ENCODE data around the gene PLAAT4. TPM values are rescaled to one million over a fixed set of nuclear protein-coding genes. Genes with fewer than 3 reads are reported as not detected.
A peak's percentile ranks its signal among the peaks of the same experiment; 100 is the strongest.

Gene PLAAT4
- total and polyA plus RNA-seq, 10 of the 15 experiments (the other 5 are each of a cell fraction or from before 2014, with no cell fraction given) = 6.0 to 34.3 (median 12.4) TPM

DNA sequence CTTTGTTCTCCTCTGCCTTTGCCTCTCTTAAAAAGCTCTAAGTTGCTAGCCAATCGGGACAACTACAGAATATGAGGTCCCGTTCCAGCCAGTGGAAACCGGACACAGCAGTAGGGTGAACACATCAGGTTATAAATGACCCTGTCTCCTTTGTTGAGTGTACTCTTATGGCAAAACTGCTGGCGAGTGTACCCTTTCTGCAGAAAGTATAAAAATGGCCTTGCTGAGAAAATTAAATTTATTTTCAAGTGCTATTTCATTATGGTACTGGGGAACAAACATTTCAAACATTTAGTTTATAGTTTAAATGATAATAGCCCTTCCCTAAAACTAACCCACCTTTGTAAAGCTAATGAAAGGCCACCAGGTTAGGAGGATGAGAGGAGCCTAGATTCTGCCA lies 36.7 kb upstream of the PLAAT4 start:
- BruUV-seq (replicated peaks) = no TSS peak
- Histone ChIP-seq H3K27ac (ENCODE audit: control insufficient read depth, insufficient read depth) (no peak overlapping the region), H3K4me3 (no peak overlapping the region), H3K79me2 (ENCODE audit: control insufficient read depth, insufficient read depth, low read length) (no peaks in the 10 kb centered on the region), H3K27me3 (replicated peaks in 1 of 2; ENCODE audit: control insufficient read depth in 2 of 2, insufficient read depth in 2 of 2, low read length in 1 of 2) (no peaks in the 10 kb centered on the region), H3K9me3 (replicated peaks; ENCODE audit: control insufficient read depth, insufficient read depth, low read length) (peaks cover 3% of the 10 kb centered on the region; the same call in 2 of the 3 replicates), H4K20me1 (ENCODE audit: control insufficient read depth, insufficient read depth) (no peaks in the 10 kb centered on the region), H3K4me1 (ENCODE audit: control insufficient read depth, insufficient read depth, low read length) (no peaks in the 10 kb centered on the region), H3K4me2 (ENCODE audit: control insufficient read depth, insufficient read depth) (no peak overlapping the region), H3K9ac (ENCODE audit: control insufficient read depth, insufficient read depth, low read length) (no peak overlapping the region), H3K36me3 (ENCODE audit: control insufficient read depth in 2 of 2, insufficient read depth in 2 of 2, low read length in 1 of 2) (no peaks in the 10 kb centered on the region), H2AFZ (ENCODE audit: control insufficient read depth, low read depth, low read length) (no peak overlapping the region)
- 0 out of 2 replicates have a peak, but pooled peaks have one; percentile 47 for TF ChIP-seq CBX5 (IDR thresholded peaks at IDR 0.05; ENCODE audit: low read depth)
- TF ChIP-seq NFXL1 (IDR thresholded peaks at IDR 0.05; ENCODE audit: borderline replicate concordance) = no peak
- no peak for TF ChIP-seq STAT3 (IDR thresholded peaks at IDR 0.05; ENCODE audit: low read depth, low read length)
- RAD21 ChIA-PET (ENCODE audit: unreplicated experiment) = no interaction called here
- SMC1A ChIA-PET (ENCODE audit: uncharacterized antibody, unreplicated experiment) = no interaction called here
- intact Hi-C loops (cut with micrococcal nuclease; ENCODE audit: unreplicated experiment) (no loop called here), in situ Hi-C loops (cut with MboI) (no loop called here)
- FAIRE-seq = no peak
- ATAC-seq = no peak
- no peak for DNase-seq (ENCODE audit: low read depth, low spot score)
- CTCF ChIA-PET = no interaction called here
- POLR2A ChIA-PET = no interaction called here
- 36% methylated on average over 4 of the region's 4 CpGs for WGBS (ENCODE audit: insufficient coverage, insufficient replicate concordance, low lambda C conversion rate, missing lambda C conversion rate)

- Histone ChIP-seq H3K36me3 (ENCODE audit: control insufficient read depth in 2 of 2, insufficient read depth in 2 of 2, low read length in 1 of 2) (no peaks in the 10 kb centered on the region), H3K4me2 (ENCODE audit: control insufficient read depth, insufficient read depth) (no peak overlapping the region), H3K4me1 (ENCODE audit: control insufficient read depth, insufficient read depth, low read length) (peaks cover 5% of the 10 kb centered on the region; the same call in 1 of the 2 replicates), H3K4me3 (no peak overlapping the region), H3K9me3 (replicated peaks; ENCODE audit: control insufficient read depth, insufficient read depth, low read length) (peaks cover 3% of the 10 kb centered on the region; the same call in 2 of the 3 replicates), H3K9ac (ENCODE audit: control insufficient read depth, insufficient read depth, low read length) (no peak overlapping the region), H3K27ac (ENCODE audit: control insufficient read depth, insufficient read depth) (no peak overlapping the region), H3K79me2 (ENCODE audit: control insufficient read depth, insufficient read depth, low read length) (no peaks in the 10 kb centered on the region), H4K20me1 (ENCODE audit: control insufficient read depth, insufficient read depth) (no peaks in the 10 kb centered on the region), H2AFZ (ENCODE audit: control insufficient read depth, low read depth, low read length) (no peak overlapping the region), H3K27me3 (replicated peaks in 1 of 2; ENCODE audit: control insufficient read depth in 2 of 2, insufficient read depth in 2 of 2, low read length in 1 of 2) (no peaks in the 10 kb centered on the region)
- intact Hi-C loops (cut with micrococcal nuclease; ENCODE audit: unreplicated experiment) = no loop called here
- no peak for TF ChIP-seq SIN3A (IDR thresholded peaks at IDR 0.05; ENCODE audit: low read depth, low read length)
- no peak for TF ChIP-seq POLR2A (IDR thresholded peaks at IDR 0.05; ENCODE audit: low read depth, low read length)
- ATAC-seq (no peak), DNase-seq (ENCODE audit: low read depth, low spot score) (no peak), FAIRE-seq (no peak)
- SMC1A ChIA-PET (ENCODE audit: uncharacterized antibody, unreplicated experiment) = no interaction called here
- 0% methylated on average over 1 of the region's 1 CpG for WGBS (ENCODE audit: insufficient coverage, insufficient replicate concordance, low lambda C conversion rate, missing lambda C conversion rate)
- in situ Hi-C loops (cut with MboI) = no loop called here
- BruUV-seq (replicated peaks) = no TSS peak
- CTCF ChIA-PET = no interaction called here
- RAD21 ChIA-PET (ENCODE audit: unreplicated experiment) = no interaction called here
- POLR2A ChIA-PET = no interaction called here
These were observed 35.4 kb upstream of the PLAAT4 start for GRCh38 chr11:63501236-63501635.
